ENCODE measurements around the gene AQR.

AQR gene

DNA sequence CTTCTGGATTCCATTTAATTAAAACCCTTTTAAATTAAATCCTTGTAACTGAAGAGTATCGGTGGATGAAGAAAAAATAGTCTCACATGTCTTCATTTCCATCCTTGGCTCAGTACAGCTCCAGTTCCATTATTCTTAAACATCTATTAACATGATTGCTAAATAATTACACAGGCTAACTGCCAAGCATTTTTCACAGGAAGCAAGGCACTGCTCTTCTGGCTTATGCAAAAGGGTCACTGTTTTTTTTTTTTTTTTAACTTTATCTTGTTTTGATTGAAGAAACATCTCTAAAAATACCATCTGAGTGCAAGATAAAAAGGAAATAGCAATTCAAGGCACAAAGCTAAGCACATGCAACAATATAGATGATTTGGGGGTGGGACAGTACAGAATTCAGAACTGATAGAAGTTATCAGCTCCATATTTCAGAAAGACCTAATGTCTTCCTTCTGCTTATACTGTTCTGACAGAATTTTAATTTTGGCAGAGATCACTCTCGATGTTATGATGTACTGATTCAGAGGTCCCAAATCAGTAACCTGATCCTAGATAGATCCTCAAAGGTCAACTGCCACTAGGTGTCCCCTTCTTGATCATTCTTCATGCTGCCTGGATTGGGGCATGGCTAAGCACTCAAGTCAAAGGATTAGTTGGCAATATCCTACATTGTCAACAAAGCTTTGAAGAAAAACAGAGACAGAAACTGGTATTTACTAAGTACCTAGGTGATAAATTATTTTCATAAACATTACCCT is 116.4 kb downstream of the AQR start:
- peaks cover 20% of the 10 kb centered on the region for H3K36me3 Mint-ChIP-seq (ENCODE audit: insufficient read depth)
- no peaks in the 10 kb centered on the region for H3K27me3 Mint-ChIP-seq
- no peak overlapping the region for H3K27ac Mint-ChIP-seq (ENCODE audit: low read depth)
- no peak for DNase-seq (ENCODE audit: low spot score in 2 of 2)
- no peak for ATAC-seq (replicated peaks; ENCODE audit: extremely low read depth, poor library complexity, severe bottlenecking)
- no peaks in the 10 kb centered on the region for H3K4me1 Mint-ChIP-seq
- H3K9me3 Mint-ChIP-seq = no peaks in the 10 kb centered on the region
- H3K4me3 Mint-ChIP-seq = no peak overlapping the region

DNA sequence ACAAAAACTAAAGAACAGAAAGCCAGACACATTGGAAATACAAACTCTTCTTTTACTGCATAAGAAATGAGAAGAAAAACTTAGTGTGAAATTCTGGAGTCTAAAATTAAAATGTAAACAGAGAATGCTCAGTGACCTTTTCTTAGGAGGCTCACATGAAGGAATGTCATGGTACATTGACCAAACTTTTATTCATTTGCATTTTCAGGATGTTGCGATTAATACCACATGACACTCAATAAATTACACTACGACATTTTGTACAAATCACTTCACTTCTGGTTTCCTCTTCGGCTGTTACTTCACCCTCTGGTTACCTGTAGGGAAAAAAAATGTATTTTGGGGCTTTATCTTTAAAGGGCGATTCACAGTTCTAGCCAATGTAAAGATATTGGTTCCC is 117.8 kb downstream of the AQR start:
- no peak for DNase-seq (ENCODE audit: low spot score in 2 of 2)
- ATAC-seq (replicated peaks; ENCODE audit: extremely low read depth, poor library complexity, severe bottlenecking) = no peak
- H3K9me3 Mint-ChIP-seq = no peaks in the 10 kb centered on the region
- H3K4me1 Mint-ChIP-seq = no peaks in the 10 kb centered on the region
- H3K36me3 Mint-ChIP-seq (ENCODE audit: insufficient read depth) = peaks cover 13% of the 10 kb centered on the region
- H3K27me3 Mint-ChIP-seq = no peaks in the 10 kb centered on the region
- no peak overlapping the region for H3K4me3 Mint-ChIP-seq
- no peak overlapping the region for H3K27ac Mint-ChIP-seq (ENCODE audit: low read depth)

DNA sequence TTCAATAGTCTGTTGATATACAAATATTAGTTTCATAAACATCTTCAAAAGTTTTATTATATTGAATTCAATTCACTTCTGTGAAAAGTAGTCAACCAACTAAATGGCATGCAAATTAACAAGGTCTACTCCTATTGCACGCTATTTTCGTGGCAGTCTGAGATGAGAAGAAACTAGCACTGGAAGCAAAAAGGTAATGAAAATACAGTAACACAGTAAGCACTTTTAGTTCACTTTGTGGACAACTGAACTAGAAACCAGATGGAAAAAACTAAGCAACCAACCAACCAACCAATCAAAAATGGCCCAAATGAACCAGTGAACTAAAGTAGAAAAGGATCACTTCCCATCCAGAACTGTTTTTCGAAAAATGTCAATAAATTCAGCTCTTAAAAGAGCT is 118.5 kb downstream of the AQR start:
- Mint-ChIP-seq H3K9me3 (no peaks in the 10 kb centered on the region), H3K27me3 (no peaks in the 10 kb centered on the region), H3K4me3 (no peak overlapping the region), H3K4me1 (no peaks in the 10 kb centered on the region), H3K27ac (ENCODE audit: low read depth) (no peak overlapping the region), H3K36me3 (ENCODE audit: insufficient read depth) (peaks cover 10% of the 10 kb centered on the region)
- DNase-seq (ENCODE audit: low spot score in 2 of 2) = no peak
- ATAC-seq (replicated peaks; ENCODE audit: extremely low read depth, poor library complexity, severe bottlenecking) = no peak

DNA sequence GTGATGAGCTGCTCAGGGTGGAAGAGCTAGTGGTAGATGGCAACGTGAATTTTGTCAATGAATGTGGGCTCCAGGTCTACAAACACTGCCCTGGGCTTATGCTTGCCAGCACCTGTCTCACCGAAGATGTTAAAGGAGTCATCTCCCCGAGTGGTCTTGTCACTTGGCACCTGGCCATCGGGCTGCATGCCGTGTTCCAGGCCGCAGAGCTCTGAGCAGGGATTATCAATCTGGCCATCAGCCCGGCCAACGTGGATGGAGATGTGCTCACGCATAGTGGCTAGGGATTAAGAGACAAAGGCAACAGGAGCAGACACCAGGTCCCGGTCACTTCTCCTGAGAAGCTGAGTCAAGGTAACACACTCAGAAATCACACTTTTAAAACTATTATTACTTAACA is 119.4 kb downstream of the AQR start:
- Mint-ChIP-seq H3K27me3 (no peaks in the 10 kb centered on the region), H3K27ac (ENCODE audit: low read depth) (no peak overlapping the region), H3K4me3 (no peak overlapping the region), H3K9me3 (no peaks in the 10 kb centered on the region), H3K36me3 (ENCODE audit: insufficient read depth) (peaks cover 4% of the 10 kb centered on the region), H3K4me1 (no peaks in the 10 kb centered on the region)
- ATAC-seq (replicated peaks; ENCODE audit: extremely low read depth, poor library complexity, severe bottlenecking) (no peak), DNase-seq (ENCODE audit: low spot score in 2 of 2) (no peak)

DNA sequence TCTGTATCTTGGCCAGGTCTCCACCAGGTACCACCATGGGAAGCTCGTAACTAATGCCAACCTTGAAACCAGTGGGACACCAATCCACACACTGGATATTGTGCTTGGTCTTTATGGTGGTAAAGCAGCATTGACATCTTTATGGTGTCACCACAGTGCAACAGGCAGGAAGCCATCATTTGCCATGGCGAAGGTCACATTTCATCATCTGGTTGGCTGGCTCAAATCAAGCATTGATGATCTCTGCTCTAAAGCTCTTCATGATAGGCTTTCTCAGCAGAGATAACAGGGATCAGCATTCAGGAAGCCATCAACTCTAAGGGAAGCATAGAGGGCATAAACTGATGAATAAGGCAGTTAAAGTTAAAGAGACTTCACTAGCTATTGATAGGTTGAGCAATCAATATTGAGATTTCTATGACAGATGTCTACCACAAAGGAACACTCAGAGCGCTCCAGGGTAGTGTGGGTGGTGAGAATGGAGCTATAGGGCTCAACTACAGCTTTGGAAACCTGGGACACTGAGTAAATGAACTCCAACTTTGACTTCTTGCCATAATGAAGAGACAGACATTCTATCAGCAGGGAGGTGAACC is 120.1 kb downstream of the AQR start:
- H3K9me3 Mint-ChIP-seq = no peaks in the 10 kb centered on the region
- H3K27me3 Mint-ChIP-seq = no peaks in the 10 kb centered on the region
- H3K27ac Mint-ChIP-seq (ENCODE audit: low read depth) = no peak overlapping the region
- peaks cover 1% of the 10 kb centered on the region for H3K36me3 Mint-ChIP-seq (ENCODE audit: insufficient read depth)
- DNase-seq (ENCODE audit: low spot score in 2 of 2) (no peak), ATAC-seq (replicated peaks; ENCODE audit: extremely low read depth, poor library complexity, severe bottlenecking) (no peak)
- no peaks in the 10 kb centered on the region for H3K4me1 Mint-ChIP-seq
- H3K4me3 Mint-ChIP-seq = no peak overlapping the region

DNA sequence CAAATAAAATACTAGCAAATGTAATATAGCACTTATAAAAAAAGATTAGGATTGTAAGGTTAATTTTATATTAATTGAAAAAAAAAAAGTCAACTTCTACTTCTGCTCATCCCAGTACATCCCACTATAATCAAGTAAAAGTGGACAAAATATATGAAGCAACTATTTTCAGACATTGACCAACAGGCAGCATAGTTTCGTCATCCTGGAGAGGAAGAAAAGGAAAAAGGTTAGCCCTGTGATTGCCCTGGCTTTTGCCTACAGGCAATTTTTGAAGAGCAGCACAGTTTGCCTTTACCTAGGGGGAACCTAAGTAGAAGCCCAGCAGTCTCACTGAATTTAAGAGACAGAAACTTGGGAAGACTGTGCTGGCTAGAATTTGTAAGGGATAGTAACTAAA is 121.9 kb downstream of the AQR start:
- DNase-seq (ENCODE audit: low spot score in 2 of 2) (no peak), ATAC-seq (replicated peaks; ENCODE audit: extremely low read depth, poor library complexity, severe bottlenecking) (no peak)
- H3K36me3 Mint-ChIP-seq (ENCODE audit: insufficient read depth) = no peaks in the 10 kb centered on the region
- no peaks in the 10 kb centered on the region for H3K9me3 Mint-ChIP-seq
- no peaks in the 10 kb centered on the region for H3K27me3 Mint-ChIP-seq
- no peaks in the 10 kb centered on the region for H3K4me1 Mint-ChIP-seq
- H3K4me3 Mint-ChIP-seq = no peak overlapping the region
- no peak overlapping the region for H3K27ac Mint-ChIP-seq (ENCODE audit: low read depth)

DNA sequence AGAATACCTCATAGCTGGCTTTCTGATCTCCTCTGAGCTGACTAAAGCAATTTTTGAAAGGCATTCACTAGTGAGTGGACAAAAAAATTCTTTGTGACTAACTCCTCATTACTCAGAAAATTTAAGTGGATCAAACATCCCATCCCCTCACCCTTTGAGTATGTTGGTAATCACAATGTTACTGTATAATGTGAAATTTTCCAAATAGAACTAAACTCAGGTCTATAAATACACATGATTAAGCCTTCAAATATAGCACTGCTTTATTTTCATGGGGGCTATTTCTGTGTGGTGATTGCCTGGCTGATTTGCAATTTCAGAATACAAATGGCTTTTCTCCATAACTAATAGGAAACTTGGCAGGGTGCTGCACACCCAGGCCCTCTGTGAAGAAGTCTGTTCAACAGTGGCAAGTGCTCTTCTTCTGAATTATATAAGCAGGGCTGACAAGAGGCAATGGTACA is 128.2 kb downstream of the AQR start:
- DNase-seq (ENCODE audit: low spot score in 2 of 2) = no peak
- no peaks in the 10 kb centered on the region for H3K4me1 Mint-ChIP-seq
- H3K4me3 Mint-ChIP-seq = no peak overlapping the region
- no peak overlapping the region for H3K27ac Mint-ChIP-seq (ENCODE audit: low read depth)
- no peaks in the 10 kb centered on the region for H3K27me3 Mint-ChIP-seq
- no peaks in the 10 kb centered on the region for H3K9me3 Mint-ChIP-seq
- no peak for ATAC-seq (replicated peaks; ENCODE audit: extremely low read depth, poor library complexity, severe bottlenecking)
- H3K36me3 Mint-ChIP-seq (ENCODE audit: insufficient read depth) = peaks cover 2% of the 10 kb centered on the region

DNA sequence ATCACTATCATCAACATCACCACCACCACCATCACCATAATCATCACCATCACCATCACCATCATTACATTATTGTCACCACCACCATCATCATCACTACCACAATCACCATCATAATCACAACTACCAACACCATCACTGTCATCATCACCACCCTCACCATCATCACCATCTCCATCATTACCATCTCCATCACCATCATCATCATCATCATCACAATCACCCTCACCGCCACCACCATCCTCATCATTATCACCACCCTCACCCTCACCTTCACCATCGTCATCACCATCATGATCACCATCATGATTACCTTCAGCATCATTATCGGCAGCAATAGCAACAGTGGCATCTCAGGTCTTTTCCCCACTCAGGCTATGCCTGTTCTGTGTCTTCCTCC is 131.3 kb downstream of the AQR start:
- peaks cover 2% of the 10 kb centered on the region for H3K36me3 Mint-ChIP-seq (ENCODE audit: insufficient read depth)
- no peak for DNase-seq (ENCODE audit: low spot score in 2 of 2)
- no peak for ATAC-seq (replicated peaks; ENCODE audit: extremely low read depth, poor library complexity, severe bottlenecking)
- H3K9me3 Mint-ChIP-seq = peaks cover 6% of the 10 kb centered on the region
- no peaks in the 10 kb centered on the region for H3K4me1 Mint-ChIP-seq
- H3K4me3 Mint-ChIP-seq = no peak overlapping the region
- H3K27me3 Mint-ChIP-seq = peaks cover 20% of the 10 kb centered on the region
- no peak overlapping the region for H3K27ac Mint-ChIP-seq (ENCODE audit: low read depth)

DNA sequence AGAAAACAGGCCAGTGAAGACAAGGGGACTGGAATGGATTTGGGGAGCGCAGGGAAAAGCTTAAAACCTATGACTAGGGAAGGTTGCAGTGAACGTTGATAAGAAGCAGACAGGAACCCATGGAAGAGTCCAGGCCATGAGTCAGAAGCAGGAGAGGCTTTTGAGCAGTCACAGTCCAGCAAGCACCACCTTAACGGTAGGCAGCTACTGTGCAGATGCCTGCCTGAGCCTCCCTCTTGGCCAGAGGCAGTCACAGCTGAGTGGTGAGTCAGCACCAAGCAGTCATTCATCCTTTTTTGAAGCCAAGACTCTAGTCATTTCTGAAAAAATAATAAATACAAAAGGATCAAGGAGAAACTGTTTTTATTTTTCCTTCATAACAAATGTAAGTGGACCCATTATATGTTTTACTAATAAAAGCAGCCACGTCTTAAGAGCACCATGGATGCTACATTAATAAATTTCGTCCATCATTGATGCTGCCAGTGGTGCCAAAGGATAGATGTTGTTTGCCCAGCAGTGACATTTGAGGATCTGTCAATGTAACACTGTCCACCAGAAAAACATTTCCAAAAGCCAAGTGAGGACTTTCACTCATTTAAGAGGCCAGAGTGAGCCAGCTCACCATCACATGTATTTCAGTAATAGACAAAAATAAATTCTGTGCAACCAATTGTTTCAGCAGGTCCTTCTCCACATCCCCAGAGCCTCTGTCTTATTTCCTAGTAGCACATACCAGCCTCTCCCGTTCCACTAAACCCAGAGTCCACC is 132.1 kb downstream of the AQR start:
- no peak overlapping the region for H3K27ac Mint-ChIP-seq (ENCODE audit: low read depth)
- peaks cover 20% of the 10 kb centered on the region for H3K27me3 Mint-ChIP-seq
- H3K9me3 Mint-ChIP-seq = peaks cover 6% of the 10 kb centered on the region
- H3K4me3 Mint-ChIP-seq = no peak overlapping the region
- no peaks in the 10 kb centered on the region for H3K4me1 Mint-ChIP-seq
- ATAC-seq (replicated peaks; ENCODE audit: extremely low read depth, poor library complexity, severe bottlenecking) = no peak
- peaks cover 2% of the 10 kb centered on the region for H3K36me3 Mint-ChIP-seq (ENCODE audit: insufficient read depth)
- no peak for DNase-seq (ENCODE audit: low spot score in 2 of 2)

DNA sequence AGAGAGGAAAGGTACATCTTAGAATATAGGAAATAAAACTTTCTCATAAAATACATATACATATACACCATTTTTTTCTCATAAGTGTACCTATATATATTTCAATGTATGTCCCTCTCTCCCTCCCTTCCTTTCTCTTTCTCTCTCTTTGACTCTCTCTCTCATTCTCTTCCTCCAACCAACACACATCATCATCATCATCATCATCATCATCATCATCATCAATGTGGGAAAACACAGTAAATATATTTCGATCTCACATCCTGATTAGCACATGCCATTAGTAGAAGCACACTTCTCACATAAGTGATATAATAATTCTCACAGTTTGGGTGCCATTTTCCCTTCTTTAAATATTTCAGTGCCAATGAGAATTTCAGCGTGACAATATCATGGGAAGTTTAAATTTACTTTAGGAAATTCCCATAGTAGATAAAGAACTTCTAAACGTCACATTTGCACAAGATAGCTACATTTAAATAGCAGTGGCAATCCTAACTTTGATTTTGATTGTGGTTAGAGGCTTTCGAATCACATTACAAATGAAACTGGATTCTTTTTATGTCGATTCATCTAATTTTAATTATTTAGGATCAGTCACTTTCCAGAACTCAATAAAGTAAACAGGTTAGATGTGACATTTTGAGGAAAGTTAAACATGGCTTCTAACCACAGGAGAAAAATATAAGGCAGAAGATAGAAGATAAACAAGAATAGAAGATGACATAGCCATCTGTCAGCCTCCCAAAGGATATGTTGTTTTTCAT is 141.2 kb downstream of the AQR start:
- Mint-ChIP-seq H3K4me1 (no peaks in the 10 kb centered on the region), H3K4me3 (no peak overlapping the region), H3K36me3 (ENCODE audit: insufficient read depth) (no peaks in the 10 kb centered on the region), H3K27me3 (peaks cover 21% of the 10 kb centered on the region), H3K27ac (ENCODE audit: low read depth) (no peak overlapping the region), H3K9me3 (no peaks in the 10 kb centered on the region)
- ATAC-seq (replicated peaks; ENCODE audit: extremely low read depth, poor library complexity, severe bottlenecking) (no peak), DNase-seq (ENCODE audit: low spot score in 2 of 2) (no peak)

DNA sequence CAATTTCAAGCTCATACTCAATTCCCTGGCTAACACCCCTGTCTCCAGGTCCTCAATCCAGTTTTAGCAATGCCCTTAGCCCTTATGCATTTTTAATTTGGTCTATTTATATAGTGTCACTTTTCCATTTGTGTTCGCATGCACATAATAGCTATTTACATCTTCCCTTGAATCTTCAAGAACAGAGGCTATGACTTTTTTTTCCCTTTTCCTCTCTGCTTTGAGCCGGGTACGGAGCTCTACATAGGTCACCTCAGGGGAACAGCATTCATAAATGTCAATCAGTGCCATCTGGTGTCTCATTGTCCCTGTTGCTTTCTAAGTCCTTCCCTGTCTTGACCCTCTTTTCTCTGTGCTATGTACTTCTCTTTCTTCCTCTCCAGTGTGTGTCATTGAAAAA is 147.7 kb downstream of the AQR start:
- no peaks in the 10 kb centered on the region for H3K9me3 Mint-ChIP-seq
- no peak for ATAC-seq (replicated peaks; ENCODE audit: extremely low read depth, poor library complexity, severe bottlenecking)
- H3K4me1 Mint-ChIP-seq = no peaks in the 10 kb centered on the region
- H3K36me3 Mint-ChIP-seq (ENCODE audit: insufficient read depth) = no peaks in the 10 kb centered on the region
- H3K4me3 Mint-ChIP-seq = no peak overlapping the region
- H3K27me3 Mint-ChIP-seq = peaks cover 68% of the 10 kb centered on the region
- DNase-seq (ENCODE audit: low spot score in 2 of 2) = no peak
- no peak overlapping the region for H3K27ac Mint-ChIP-seq (ENCODE audit: low read depth)

DNA sequence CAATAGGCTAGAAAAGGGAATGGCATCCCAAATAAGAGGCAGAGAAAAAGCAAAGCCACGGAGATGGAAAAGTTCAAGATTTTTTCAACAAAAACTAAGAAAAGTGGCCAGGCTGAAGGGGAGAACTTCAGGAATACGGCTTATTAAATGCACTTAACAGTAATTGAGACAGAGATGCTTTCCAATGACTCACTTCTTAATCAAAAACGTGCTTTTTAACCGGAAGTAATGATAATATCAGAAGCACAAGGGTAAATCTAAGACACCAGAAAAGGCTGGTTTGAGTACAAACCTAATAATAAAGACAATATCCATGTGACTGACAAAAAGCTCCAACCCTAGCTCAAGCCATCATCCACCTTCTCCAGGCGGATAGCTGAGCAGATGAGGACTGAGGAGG is 149.4 kb downstream of the AQR start:
- no peak overlapping the region for H3K4me3 Mint-ChIP-seq
- no peak overlapping the region for H3K27ac Mint-ChIP-seq (ENCODE audit: low read depth)
- no peaks in the 10 kb centered on the region for H3K36me3 Mint-ChIP-seq (ENCODE audit: insufficient read depth)
- DNase-seq (ENCODE audit: low spot score in 2 of 2) (no peak), ATAC-seq (replicated peaks; ENCODE audit: extremely low read depth, poor library complexity, severe bottlenecking) (no peak)
- peaks cover 69% of the 10 kb centered on the region for H3K27me3 Mint-ChIP-seq
- H3K4me1 Mint-ChIP-seq = no peaks in the 10 kb centered on the region
- H3K9me3 Mint-ChIP-seq = no peaks in the 10 kb centered on the region

All from central memory CD8-positive, alpha-beta T cell (primary cell).